ENCODE data around the gene ATG16L2.
"Not testable (repeated sequence)": the region's sequence is repeated elsewhere in the genome, so short reads cannot be mapped to it uniquely, and the experiment has no call there.

ATG16L2 gene

GRCh38 chr11:72780296-72781062 lies 33.7 kb upstream of the ATG16L2 start:
- DNase-seq: no peak

GRCh38 chr11:72781063-72781312 lies 33.2 kb upstream of the ATG16L2 start:
- no peak for DNase-seq

GRCh38 chr11:72781313-72782080 lies 32.7 kb upstream of the ATG16L2 start:
- peak; percentile 15 to 32 (median 22) for DNase-seq

- DNase-seq: no peak
These were observed 31.9 kb upstream of the ATG16L2 start for GRCh38 chr11:72782081-72782920.

- DNase-seq: no peak
These were observed 30.9 kb upstream of the ATG16L2 start for GRCh38 chr11:72783144-72783905.

- DNase-seq: no peak
These were observed 29.5 kb upstream of the ATG16L2 start for GRCh38 chr11:72784662-72785061.

- DNase-seq: no peak
These were observed 27.7 kb upstream of the ATG16L2 start for GRCh38 chr11:72786305-72787215.

- no peak for DNase-seq
These were observed 26.8 kb upstream of the ATG16L2 start for GRCh38 chr11:72787216-72788104.

GRCh38 chr11:72788241-72788640 lies 26.0 kb upstream of the ATG16L2 start:
- no peak for DNase-seq

- DNase-seq: no peak
These were observed 24.6 kb upstream of the ATG16L2 start for GRCh38 chr11:72789493-72790131.

GRCh38 chr11:72791228-72791627 lies 23.0 kb upstream of the ATG16L2 start:
- not testable (repeated sequence) for DNase-seq

GRCh38 chr11:72792437-72793021 lies 21.7 kb upstream of the ATG16L2 start:
- no peak for DNase-seq

- DNase-seq: no peak
These were observed 21.2 kb upstream of the ATG16L2 start for GRCh38 chr11:72793076-72793424.

GRCh38 chr11:72793425-72794367 lies 20.5 kb upstream of the ATG16L2 start, which contains the start of gene STARD10:
Gene STARD10 (minus strand): TSS chr11:72794047. CDS start chr11:72781181, 12,866 bp downstream.
- peak; percentile 91 to 92 (median 91) for DNase-seq

GRCh38 chr11:72798361-72798760 lies 15.8 kb upstream of the ATG16L2 start:
- no peak for DNase-seq

- no peak for DNase-seq
These were observed 14.8 kb upstream of the ATG16L2 start for GRCh38 chr11:72799441-72799840.

GRCh38 chr11:72802822-72803221 lies 11.4 kb upstream of the ATG16L2 start:
- DNase-seq: no peak

- no peak for DNase-seq
These were observed 9.0 kb upstream of the ATG16L2 start for GRCh38 chr11:72805216-72805615.
